A172 (cell line): Measurements from ENCODE around the gene MAOB. TPM values are rescaled to one million over a fixed set of nuclear protein-coding genes. Genes with fewer than 3 reads are reported as not detected.

Experiments
- DNase-seq: peaks from one replicate; pipeline ENCODE4 v3.0.0-alpha.2; 2015; ENCODE audit warnings: low spot score
- total RNA-seq: library from RNA; depleted of rRNA; stranded (reverse); fragments of >200 nt; shearing (Covaris generic); gene quantifications from 2 replicates; pipeline ENCODE4 v1.2.3, GENCODE V29; 2014

The MAOB gene
- total RNA-seq, 1 experiment from 2014 or later: not detected

GRCh38 chrX:43860646-43861370, 21.4 kb downstream of the MAOB start:
- DNase-seq: peak; percentile 13

- DNase-seq: no peak
These were observed 28.9 kb downstream of the MAOB start for GRCh38 chrX:43853225-43853828.

DNA sequence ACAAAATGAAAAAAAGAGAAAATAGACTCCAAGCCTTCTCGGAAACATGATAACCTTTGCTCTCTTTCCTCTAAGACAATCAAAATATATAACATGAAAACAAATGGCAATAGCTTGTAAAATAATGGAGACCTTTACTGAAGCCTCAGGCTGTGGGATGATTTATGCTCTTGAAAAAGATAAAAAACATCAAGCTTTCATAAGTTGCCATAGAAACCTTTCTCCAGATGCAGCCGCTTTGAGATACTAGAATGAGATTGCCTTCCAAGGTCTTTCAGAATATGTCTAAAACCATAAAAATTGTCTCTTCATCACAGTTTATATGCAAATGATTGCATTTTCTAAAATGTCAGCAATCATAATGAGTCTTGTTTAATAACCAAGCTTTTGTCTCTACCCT, 31.6 kb downstream of the MAOB start:
- no peak for DNase-seq

DNA sequence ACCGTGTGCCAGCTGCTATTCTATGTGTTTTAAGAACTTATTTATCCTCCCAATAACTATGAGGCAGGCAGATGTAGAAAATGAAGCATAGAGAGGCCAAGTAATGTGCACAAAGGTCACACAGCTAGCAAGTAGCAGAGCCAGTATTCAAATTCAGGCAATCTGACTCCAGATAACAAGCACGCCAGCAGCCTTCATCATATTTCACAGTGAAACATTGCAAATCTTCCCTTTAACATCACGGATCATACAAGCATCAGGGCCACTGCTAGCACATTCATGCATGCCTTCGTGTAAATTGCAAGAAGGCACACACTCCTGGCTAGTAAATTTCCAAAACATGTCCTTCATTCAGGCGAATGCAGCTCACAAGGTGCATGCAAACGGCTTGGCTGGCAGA, 33.1 kb downstream of the MAOB start:
- DNase-seq: no peak

GRCh38 chrX:43847352-43847751, 34.9 kb downstream of the MAOB start:
- no peak for DNase-seq

DNA sequence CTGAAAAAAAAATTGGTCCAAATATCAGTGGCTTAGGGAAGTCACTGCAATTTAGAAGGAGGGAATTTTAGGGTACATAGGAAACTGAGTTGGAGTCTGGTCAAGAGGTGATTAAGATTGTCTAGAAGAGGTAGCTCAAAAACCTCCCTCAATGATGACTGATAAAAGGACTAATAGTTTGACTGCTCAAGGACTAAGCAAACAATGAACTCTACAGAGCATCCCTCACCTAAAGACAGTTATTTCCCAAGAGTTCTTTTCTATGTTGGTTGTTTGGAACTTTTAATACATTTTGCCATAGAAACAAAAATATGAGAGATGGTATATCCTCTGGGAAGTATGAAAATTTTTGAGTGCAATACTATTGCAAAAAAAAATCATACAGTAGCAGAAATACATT, 35.7 kb downstream of the MAOB start:
- no peak for DNase-seq

DNA sequence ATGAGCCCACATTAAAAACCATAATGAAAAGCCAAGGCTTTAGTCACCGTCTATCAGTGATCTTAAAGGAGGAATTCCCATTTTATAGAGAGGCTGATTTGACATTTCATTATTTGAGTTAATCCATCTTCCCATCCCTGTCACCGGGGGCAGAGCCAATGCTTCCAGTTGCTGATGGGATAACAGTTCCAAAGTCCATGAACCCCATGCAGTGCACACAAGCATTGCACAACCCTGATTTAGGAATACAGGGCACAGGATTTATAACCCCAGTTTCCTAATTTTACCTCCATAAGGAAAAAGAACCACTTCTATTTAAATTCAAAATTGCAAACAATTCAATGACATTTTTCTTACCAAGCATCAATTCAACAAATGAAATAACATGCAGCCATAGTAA, 36.5 kb downstream of the MAOB start:
- DNase-seq: no peak

GRCh38 chrX:43840265-43840664, 42.0 kb downstream of the MAOB start:
- DNase-seq: no peak

DNA sequence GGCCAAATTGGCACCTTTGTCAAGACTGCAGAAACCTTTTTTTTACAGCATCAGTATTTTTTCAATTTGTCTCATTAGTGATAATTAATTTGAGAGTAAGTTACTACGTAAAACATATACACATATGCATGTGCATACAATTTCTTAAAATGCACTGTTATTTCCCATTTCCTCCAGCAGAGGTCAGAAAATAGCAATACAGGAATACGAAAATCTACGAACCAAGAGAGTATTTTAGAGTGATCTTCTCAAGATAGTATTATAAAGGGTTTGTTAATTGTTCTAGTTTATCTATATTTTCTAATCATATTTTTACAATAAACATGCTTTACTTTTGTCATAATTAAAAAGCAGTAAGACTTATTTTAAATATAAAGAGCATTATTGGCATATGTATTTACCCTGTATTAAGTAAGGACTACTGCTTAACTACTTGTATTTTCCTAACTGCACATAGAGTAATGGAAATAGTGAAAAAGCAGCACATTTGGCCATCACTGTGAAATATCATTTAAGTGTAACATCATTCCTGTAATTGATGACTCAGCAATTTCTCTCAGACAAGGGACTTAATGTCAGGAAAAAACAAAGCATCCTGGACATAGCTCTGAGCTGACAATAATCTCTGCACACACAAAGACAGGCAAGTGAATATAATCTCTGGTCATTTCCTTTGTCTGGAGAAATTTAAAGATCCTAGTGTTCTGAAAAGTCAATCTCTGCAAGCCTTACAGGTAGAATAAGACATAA, 45.6 kb downstream of the MAOB start:
- DNase-seq: peak; percentile 6

GRCh38 chrX:43835559-43835958, 46.7 kb downstream of the MAOB start:
- DNase-seq: no peak

GRCh38 chrX:43827791-43828190, 54.5 kb downstream of the MAOB start:
- no peak for DNase-seq

- peak; percentile 55 for DNase-seq
These were observed 60.2 kb downstream of the MAOB start for GRCh38 chrX:43822014-43822413.

GRCh38 chrX:43817444-43817843, 64.8 kb downstream of the MAOB start:
- DNase-seq: no peak

DNA sequence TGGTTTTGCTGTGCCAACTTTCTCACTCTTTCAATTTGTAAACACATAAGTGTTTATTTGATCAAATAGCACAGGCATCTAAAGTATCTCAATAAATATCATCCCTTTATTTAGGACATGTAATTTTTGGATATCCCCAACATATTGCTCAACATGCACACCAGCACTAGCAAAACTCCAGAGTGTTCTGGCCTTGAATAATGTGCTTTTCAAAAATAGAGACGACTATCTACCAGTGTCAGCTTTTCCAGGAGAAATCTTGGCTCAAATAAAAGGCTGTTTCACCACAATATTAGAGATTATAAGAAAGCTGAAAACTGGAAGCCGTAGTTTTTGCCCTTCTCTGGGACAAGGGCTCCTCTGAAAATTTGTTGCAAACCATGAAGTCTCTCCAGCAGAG, 67.0 kb downstream of the MAOB start:
- DNase-seq: no peak

- DNase-seq: peak; percentile 8
These were observed 68.4 kb downstream of the MAOB start for GRCh38 chrX:43813898-43814297.

GRCh38 chrX:43813319-43813718, 68.9 kb downstream of the MAOB start:
- no peak for DNase-seq

DNA sequence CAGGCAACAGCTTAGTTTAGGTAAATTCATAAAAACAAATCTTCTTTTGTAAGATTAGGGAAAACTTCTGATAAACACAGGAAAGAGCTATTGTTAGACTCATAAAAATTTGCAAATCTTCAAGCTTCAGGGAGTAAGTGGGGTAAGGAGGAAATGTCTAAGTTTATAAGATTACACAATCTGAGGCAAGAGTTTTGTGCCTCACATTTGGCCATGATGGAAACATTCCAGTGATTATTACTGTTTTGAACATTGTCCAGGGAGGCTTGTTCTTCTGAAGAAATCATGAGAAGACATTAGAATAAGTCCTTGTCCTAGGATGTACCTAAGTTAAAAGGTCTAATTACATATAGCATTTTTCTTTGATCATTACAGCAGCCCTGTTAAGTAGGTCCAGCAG, 72.8 kb downstream of the MAOB start:
- DNase-seq: no peak

DNA sequence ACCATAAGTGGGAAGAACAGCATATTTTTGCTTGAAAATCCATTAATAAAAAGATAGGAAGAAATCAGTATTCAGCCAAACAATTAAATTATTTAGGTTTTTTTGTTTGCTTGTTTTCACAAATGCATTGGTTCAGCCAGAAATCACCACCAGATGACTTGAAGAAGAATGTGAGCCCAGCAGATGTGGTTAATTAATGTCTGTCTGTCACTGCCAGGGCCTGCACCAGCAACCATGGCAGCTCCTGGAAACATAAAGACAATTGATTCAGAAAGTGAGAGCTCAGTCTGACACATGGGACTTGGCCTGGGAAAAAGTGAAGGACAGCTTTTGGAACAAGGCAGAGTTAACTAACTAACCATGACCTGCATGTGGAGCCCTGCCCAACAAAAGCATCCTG, 74.0 kb downstream of the MAOB start:
- DNase-seq: no peak

GRCh38 chrX:43805579-43805978, 76.7 kb downstream of the MAOB start:
- DNase-seq: no peak

- no peak for DNase-seq
These were observed 78.2 kb downstream of the MAOB start for GRCh38 chrX:43804021-43804420.

DNA sequence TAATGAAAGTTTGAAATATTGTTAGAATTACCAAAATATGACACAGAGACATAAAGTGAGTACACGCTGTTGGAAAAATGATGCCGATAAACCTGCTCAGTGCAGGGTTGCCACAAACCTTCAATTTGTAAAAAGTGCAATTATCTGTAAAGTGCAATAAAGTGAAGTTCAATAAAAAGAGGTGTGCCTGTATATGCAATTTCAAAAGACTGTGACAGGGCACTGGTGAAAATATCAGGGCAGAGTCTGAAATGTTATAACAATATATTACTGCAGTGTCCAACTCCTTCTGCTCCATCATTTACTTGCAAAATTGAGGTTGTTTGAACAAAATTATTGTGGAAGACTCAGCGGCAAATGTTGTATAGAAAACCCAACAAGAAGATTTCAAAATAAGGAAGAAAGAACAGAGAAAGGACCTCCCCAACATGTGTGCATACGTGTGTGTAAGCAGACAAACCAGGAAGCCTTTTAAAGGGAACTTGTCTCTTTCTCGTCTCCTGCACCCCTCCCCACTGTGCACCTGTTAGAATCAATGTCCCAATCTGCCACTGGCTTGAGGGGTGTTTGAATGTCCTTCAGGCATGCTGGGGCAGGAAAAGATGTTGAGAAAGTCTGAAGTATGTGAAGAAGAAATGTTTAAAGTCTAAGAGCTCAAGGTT, 96.2 kb downstream of the MAOB start:
- no peak for DNase-seq

DNA sequence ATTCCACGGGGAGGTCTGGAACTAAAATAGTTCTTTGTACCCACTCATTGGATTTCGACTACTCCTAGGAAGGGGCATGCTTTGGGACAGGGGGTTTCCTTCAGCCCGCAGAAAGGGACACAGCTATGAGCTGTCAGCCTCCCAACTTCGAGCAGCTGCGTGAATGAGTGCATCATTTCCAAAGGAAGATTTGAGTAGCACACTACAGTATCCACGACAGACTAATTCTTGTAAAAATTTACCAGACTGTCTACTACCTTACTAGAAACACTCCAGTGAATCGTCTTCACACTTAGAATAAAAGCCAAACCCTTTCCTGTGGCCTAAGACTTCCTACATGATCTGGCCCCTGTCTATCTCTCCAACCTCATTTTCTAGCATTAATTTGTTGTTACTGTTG, 124.2 kb downstream of the MAOB start:
- no peak for DNase-seq

- DNase-seq: no peak
These were observed 126.2 kb downstream of the MAOB start for GRCh38 chrX:43756076-43756475.
